GM21360 (cell line): ENCODE results near the gene CCBE1.
"Not testable (repeated sequence)": the region's sequence is repeated elsewhere in the genome, so short reads cannot be mapped to it uniquely, and the experiment has no call there.

Experiments
- ATAC-seq: cut with Tn5 transposase; IDR thresholded peaks from one replicate; pipeline ENCODE4 v1.9.1; 2021; ENCODE audit warnings: mild to moderate bottlenecking, moderate library complexity; ENCODE audit not compliant: unreplicated experiment

CCBE1 gene

GRCh38 chr18:59697236-59697932 is at the start of gene CCBE1:
Gene CCBE1, minus strand, starts transcription at chr18:59697423.
- ATAC-seq = no peak

GRCh38 chr18:59744271-59744721 is 47.1 kb upstream of the CCBE1 start:
- no peak for ATAC-seq

- no peak for ATAC-seq
Measured at GRCh38 chr18:59743566-59743965, 46.3 kb upstream of the CCBE1 start.

GRCh38 chr18:59742325-59743111 is 45.3 kb upstream of the CCBE1 start:
- no peak for ATAC-seq

- ATAC-seq = no peak
Measured at GRCh38 chr18:59740141-59740540, 42.9 kb upstream of the CCBE1 start.

- ATAC-seq = no peak
Measured at GRCh38 chr18:59737776-59738300, 40.6 kb upstream of the CCBE1 start.

GRCh38 chr18:59737335-59737734 is 40.1 kb upstream of the CCBE1 start:
- ATAC-seq = not testable (repeated sequence)

GRCh38 chr18:59736061-59736460 is 38.8 kb upstream of the CCBE1 start:
- ATAC-seq = no peak

- no peak for ATAC-seq
Measured at GRCh38 chr18:59735269-59735860, 38.1 kb upstream of the CCBE1 start.

- ATAC-seq = no peak
Measured at GRCh38 chr18:59733421-59733820, 36.2 kb upstream of the CCBE1 start.

- ATAC-seq = no peak
Measured at GRCh38 chr18:59730896-59731295, 33.7 kb upstream of the CCBE1 start.

- ATAC-seq = no peak
Measured at GRCh38 chr18:59729781-59730180, 32.6 kb upstream of the CCBE1 start.

GRCh38 chr18:59728816-59729215 is 31.6 kb upstream of the CCBE1 start:
- no peak for ATAC-seq

GRCh38 chr18:59725142-59725541 is 27.9 kb upstream of the CCBE1 start:
- ATAC-seq = no peak

- ATAC-seq = no peak
Measured at GRCh38 chr18:59724103-59724502, 26.9 kb upstream of the CCBE1 start.

- no peak for ATAC-seq
Measured at GRCh38 chr18:59721931-59722330, 24.7 kb upstream of the CCBE1 start.

GRCh38 chr18:59721211-59721610 is 24.0 kb upstream of the CCBE1 start:
- ATAC-seq = no peak

- no peak for ATAC-seq
Measured at GRCh38 chr18:59719544-59720181, 22.4 kb upstream of the CCBE1 start.

GRCh38 chr18:59718464-59719157 is 21.4 kb upstream of the CCBE1 start:
- ATAC-seq = no peak

GRCh38 chr18:59718108-59718463 is 20.9 kb upstream of the CCBE1 start:
- ATAC-seq = no peak

GRCh38 chr18:59717291-59717690 is 20.1 kb upstream of the CCBE1 start:
- ATAC-seq = no peak
